Activated CD8-positive, alpha-beta memory T cell treated with anti-CD3 and anti-CD28 coated beads, Interleukin-2, amount 50 U/mL, for 24 hours (primary cell): ENCODE results near the gene ARHGAP6.
"Not testable (repeated sequence)": the region's sequence is repeated elsewhere in the genome, so short reads cannot be mapped to it uniquely, and the experiment has no call there.

Experiments
- DNase-seq: peaks from one replicate; pipeline ENCODE4 v3.0.0-alpha.2; 2020; ENCODE audit errors: extremely low read depth

Gene ARHGAP6

GRCh38 chrX:11151799-11152559, 513.7 kb downstream of the ARHGAP6 start:
- DNase-seq, result no peak

- no peak for DNase-seq
Observed at GRCh38 chrX:11148401-11148800, 517.3 kb downstream of the ARHGAP6 start.

- DNase-seq, result no peak
Observed at GRCh38 chrX:11146411-11146810, 519.3 kb downstream of the ARHGAP6 start.

GRCh38 chrX:11143931-11144678, 521.6 kb downstream of the ARHGAP6 start:
- DNase-seq, result no peak

DNA sequence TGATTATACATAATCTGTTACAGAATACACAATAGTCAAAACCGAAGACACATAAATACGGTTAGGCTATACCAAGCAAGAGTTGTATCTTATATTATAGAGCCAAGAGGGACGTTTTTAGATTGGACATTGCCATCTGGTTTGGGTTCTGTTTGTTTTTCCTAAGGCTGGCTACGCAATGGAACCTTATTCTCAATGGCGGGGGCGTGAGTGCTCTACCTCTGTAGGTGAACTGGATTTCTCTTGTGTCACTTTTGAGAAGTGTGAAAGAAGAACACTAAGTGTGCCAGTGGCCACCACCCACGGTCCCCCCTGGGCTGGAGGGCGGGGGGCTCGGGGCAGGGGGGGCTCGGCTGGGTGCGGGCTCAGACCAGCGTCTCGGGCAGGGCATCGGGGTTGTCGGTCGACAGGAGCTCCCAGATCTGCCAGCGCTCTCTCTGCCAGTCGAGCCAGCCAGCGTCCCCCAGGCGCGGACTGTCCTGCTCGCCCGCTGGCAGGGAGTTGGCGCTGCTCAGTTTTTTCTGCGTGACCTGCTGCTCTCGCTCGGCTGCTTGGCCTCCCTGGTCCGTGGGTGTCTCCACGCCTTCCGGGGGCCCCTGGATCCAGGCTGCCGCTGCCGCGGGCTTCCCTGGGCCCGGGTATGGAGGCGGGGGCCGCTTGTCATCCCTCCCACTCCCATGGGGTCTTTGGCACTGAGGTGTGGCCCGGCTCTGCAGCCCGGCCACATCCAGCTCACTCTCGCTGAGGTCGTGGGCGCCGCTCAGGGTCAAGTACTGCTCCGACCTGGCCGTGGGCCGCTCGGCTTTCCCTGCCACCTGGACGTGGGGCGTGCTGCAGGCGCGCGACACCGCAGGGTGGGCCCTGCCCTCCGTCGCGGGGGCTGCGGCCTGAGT, 527.0 kb downstream of the ARHGAP6 start:
- no peak for DNase-seq

DNA sequence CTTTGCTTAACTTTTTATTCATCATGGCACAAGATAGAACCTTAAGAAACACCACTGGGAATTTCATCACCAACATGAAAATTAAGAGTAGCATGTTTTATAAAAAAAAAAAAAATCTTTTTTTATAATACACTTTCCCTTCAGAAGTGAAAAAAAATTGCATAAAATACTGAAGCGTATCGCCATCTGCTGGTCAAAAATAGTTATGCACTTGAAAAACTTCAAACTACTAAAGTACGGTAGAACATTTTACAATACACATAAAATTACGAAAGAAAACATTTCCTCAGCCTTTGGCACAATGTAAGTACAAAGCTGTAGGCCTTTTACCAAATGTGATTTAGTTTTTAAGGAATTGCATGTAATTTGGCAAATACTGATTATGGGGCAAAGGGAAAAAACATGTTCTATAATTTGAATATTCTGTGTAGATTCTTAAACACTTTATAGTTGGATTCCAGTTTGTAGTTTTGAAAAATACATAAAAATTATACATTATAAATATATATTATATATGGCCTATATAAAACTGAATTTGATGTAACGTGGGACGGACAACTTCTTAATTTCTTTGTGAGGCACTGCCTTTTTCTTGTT, 528.1 kb downstream of the ARHGAP6 start:
- DNase-seq, result no peak

GRCh38 chrX:11135564-11136185, 530.0 kb downstream of the ARHGAP6 start:
- DNase-seq, result no peak

GRCh38 chrX:11131146-11131545, 534.6 kb downstream of the ARHGAP6 start:
- DNase-seq, result no peak

- DNase-seq, result no peak
Observed at GRCh38 chrX:11130136-11130535, 535.6 kb downstream of the ARHGAP6 start.

DNA sequence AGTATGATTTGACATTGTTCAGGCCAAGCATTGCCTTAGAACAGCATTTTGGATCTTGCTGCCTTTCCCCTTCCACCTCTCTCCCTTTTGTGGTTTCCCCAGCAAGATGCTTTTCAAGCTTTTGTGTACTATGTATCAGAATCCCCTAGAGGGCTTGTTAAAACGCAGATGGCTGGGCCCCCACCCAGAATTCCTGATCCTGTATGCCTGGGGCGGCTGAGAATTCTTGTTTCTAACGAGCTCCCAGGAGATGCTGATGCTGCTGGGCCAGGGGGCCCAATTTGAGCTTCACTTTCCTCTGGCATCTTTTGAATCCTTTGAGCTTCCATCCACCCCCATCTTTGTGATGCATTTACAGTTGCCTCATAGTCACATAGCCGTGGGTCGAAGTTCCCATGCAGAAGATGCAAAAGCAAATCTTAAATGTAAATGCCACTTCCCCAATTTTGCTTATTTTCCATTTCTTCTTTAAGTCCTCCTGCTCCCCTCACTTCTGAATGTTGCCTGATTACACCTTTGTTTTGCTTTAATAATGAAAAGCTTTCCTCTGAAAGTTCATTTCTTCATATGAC, 536.1 kb downstream of the ARHGAP6 start:
- no peak for DNase-seq

DNA sequence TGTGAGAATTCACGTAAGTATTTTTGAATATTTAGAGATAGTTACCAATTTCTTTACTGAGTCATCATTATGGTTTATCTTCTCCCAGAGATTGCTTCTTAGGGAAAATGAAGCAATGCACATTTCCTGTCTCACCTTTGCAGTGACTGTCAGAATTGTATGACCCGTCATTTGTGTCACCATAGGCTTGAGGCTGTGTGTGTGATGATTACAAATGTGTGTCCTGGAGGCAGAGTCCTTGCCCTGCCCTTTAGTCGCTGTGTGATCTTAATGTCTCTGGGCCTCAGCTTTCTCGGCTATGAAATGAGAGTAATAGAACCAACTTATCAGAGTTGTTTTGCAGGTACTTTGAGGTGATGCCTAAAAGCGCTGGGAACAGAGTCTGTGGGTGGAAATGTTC, 540.7 kb downstream of the ARHGAP6 start:
- no peak for DNase-seq

GRCh38 chrX:11124112-11124511, 541.6 kb downstream of the ARHGAP6 start:
- no peak for DNase-seq

- not testable (repeated sequence) for DNase-seq
Observed at GRCh38 chrX:11123087-11123486, 542.6 kb downstream of the ARHGAP6 start.

DNA sequence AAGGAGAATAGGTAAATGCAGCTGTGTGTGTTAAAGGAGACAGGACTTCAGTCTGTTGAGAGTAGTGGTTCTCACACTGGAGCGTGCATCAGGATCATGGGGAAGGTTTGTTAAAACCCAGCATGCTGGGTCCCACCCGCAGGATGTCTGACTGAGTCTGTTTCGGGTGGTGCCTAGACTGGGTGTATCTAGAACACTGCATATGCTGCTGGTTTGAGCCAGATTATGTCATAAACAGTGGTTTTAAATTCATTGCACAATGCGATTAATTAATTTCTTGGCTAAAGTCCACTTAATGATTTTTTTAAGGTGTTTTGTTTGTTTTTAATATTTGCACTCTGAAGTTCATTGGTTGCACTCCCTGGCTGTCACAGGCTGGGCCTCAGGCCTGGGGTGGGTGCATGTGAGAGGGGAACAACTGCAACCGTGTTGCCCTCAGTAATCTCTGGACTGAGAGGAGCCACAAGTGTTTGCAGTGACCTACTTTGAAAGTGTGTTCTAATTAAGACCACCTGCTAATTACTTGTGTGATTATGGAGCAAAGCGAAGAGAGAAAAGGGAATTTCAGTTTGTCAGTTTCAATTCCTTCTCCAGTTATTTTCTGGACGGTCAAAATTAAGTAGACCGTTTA, 546.3 kb downstream of the ARHGAP6 start:
- DNase-seq, result no peak

DNA sequence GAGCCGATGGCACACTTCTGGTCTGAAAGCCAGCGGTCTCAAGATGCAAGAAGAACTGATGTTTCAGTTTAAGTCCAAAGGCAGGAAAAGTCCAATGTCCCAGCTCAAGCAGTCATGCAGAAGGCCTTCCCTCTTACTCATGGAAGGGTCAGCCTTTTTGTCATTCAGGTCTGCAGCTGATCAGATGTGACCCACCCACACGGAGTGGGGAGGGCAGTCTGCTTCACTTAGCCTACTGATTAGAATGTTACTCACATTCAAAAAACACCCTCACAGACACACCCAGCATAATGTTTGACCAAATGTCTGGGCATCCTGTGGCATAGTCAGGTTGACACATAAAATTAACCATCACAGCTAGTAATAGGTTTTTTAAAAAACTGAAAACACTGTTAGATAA, 548.0 kb downstream of the ARHGAP6 start:
- DNase-seq, result no peak

- DNase-seq, result no peak
Observed at GRCh38 chrX:11113731-11114130, 552.0 kb downstream of the ARHGAP6 start.

GRCh38 chrX:11111947-11112346, 553.8 kb downstream of the ARHGAP6 start:
- no peak for DNase-seq

DNA sequence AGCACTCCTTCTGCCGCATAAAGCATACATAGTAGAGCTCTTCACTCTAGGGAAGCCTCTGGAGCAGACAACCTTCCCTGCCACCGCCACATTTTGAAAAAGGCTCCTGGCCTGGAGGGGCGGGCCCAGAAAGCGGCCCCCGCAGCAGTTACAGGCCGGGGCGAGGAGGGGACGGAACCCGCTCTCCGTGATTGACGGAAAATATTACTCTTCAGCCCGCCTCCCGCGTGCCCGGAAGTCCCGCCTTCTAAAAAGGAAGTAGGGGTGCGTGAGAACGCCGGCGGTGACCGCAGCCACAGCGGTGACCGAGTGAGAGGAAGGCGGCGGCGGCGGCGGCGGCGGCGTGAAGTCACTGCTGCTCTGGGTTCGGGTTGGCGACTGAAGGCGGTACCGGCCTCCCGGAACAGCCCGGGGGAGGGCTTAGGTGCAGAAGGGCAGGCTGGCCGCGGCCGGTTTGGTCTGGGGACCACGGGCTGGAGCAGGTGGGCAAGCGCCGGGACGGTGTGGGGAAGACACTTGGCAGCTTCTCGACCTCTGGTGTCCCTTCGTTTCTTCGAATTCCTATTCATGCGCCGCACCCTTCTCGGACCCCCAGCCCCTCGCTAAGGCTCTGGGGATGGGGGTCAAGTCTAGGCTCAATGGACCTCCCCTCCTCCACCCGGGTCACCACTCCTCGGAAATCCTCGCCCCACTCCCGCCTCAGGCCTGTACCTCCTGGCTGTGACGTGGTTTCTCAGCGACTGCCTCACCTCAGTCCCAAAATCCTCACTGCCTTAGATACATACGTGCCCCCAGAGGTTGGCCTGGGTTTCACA, 554.5 kb downstream of the ARHGAP6 start, which contains the start of gene HCCS:
Gene HCCS, plus strand, starts transcription at position 296 of the 815 bp plus-strand sequence. CDS start 729 bp downstream, outside the sequence.
- peak; percentile 44 for DNase-seq

GRCh38 chrX:11109968-11110367, 555.8 kb downstream of the ARHGAP6 start:
- DNase-seq, result no peak
